ENCODE measurements around the gene TMEM98.

GRCh38 chr17:32988481-32989101, 60.6 kb downstream of the TMEM98 start:
- TF ChIP-seq CTCF (optimal IDR thresholded peaks at IDR 0.05 in 1 of 3, IDR thresholded peaks at IDR 0.05 in 1 of 3, conservative IDR thresholded peaks at IDR 0.05 in 1 of 3; ENCODE audit: extremely low read depth in 1 of 3, insufficient read depth in 2 of 3, low read length in 3 of 3) = no peak
- no peak for TF ChIP-seq EZH2 (IDR thresholded peaks at IDR 0.05; ENCODE audit: low read length)
